Activated CD8-positive, alpha-beta memory T cell treated with anti-CD3 and anti-CD28 coated beads for 1 hour (primary cell): ENCODE data around the gene PYGL.
"Not testable (repeated sequence)": the region's sequence is repeated elsewhere in the genome, so short reads cannot be mapped to it uniquely, and the experiment has no call there.

Experiments
- DNase-seq, 2 donors: peaks; one replicate each; pipeline ENCODE4 v3.0.0-alpha.2; 2020; ENCODE audit warnings: low read depth in 1 of 2; ENCODE audit errors: extremely low read depth in 1 of 2

Gene PYGL

GRCh38 chr14:50955373-50956043 lies 11.2 kb upstream of the PYGL start:
- no peak for DNase-seq

DNA sequence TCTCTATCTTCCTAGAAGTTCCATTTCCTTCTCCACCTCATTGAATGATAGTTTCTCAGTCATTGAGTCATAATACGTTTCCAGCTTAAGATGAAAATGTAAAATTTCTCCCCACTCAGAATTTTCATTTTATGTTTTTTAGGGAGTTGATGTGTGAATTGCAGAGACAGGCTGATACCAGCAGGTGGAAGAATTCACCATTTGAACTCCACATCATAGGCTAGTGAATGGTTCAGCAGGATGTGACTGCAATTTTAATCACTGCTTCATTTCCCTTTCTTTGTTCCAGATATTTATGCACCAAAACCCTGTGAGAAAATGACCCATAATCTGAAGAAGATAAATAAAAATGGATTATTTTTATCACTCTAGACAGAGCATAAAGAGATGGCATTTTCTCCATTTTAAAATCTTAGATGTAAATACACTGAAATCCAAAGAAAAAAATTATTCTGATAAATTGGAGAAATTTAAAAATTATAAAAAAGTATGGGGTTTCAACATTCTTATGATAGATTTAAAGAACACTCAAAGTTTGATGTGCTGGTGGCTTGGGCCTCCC lies 10.6 kb upstream of the PYGL start:
- DNase-seq: no peak

DNA sequence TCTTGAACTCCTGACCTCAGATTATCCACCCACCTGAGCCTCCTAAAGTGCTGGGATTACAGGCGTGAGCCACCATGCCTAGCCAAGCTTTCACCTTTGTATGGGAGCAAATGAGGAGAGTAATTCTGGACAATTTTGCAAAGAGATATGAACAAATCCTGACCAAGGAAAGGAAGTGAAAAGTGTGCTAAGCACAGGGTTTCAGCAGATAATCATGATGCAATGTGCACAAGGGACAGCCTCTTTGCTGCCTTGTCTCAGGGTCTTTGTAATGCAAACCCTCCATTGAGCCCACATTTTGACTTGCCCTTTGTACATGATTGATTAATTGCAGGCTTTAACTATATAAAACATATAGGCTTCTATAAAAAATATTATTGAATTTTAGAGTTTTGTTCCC lies 9.2 kb upstream of the PYGL start:
- no peak for DNase-seq

DNA sequence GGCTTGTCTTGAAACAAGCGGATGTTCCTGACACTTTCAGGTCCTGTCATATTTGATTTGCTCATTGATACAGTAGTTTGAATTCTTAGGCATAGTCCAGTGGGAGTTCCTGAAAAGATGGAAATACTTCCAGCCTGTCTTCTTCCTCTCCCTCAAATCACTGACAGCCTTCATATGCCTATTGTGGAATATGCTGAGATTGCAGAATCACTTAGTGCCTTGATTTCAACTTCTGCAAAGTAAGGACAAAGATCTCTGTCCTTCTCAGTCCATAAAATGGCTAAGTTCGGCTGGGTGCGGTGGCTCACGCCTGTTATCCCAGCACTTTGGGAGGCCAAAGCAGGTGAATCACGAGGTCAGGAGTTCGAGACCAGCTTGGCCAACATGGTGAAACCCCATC lies 6.7 kb upstream of the PYGL start:
- DNase-seq: no peak

DNA sequence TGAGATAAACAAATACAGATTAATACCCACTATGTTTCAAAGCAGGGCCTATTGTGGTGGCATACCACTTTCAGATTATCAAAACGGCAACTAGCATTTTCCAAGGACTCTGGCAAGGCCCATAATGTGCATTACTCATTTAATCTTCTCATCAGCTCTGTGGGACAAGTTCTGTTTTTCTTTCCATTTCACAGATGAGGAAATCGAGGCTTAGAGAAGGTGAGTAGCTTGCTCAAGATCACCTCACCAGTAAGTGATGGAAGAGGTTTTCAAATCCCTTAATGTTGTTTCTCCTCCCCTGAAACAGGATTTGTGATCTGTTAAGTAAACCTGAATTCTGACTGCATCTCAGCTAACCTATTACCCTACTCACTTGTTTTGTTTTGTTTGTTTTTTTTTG lies 3.9 kb upstream of the PYGL start:
- no peak for DNase-seq

DNA sequence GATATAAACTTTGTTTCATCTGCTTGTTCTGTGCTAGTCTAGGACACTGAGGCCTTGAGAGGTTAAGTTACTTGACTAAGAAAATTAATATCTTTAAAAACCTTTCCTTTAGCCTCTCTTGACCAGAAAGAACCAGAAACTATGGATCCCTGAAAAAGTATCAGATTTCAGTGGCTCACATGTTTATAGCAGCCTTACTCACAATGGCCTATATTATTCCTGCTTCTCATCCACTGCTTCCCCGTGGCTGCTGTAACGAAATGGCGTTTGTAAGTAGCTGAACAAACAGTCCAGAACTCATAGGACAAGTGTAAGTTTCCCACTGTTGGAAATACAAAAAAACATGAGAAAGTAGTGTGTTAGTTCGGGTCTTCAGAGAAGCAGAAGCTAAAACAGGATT lies 3.2 kb upstream of the PYGL start:
- DNase-seq: no peak

- no peak for DNase-seq
Measured at GRCh38 chr14:50946234-50946935, 2.1 kb upstream of the PYGL start.

- no peak for DNase-seq
Measured at GRCh38 chr14:50944647-50945413, 547 bp upstream of the PYGL start.

GRCh38 chr14:50943261-50943942 lies 881 bp downstream of the PYGL start:
- no peak for DNase-seq

GRCh38 chr14:50941638-50942037 lies 2.6 kb downstream of the PYGL start:
- DNase-seq: not testable (repeated sequence)

DNA sequence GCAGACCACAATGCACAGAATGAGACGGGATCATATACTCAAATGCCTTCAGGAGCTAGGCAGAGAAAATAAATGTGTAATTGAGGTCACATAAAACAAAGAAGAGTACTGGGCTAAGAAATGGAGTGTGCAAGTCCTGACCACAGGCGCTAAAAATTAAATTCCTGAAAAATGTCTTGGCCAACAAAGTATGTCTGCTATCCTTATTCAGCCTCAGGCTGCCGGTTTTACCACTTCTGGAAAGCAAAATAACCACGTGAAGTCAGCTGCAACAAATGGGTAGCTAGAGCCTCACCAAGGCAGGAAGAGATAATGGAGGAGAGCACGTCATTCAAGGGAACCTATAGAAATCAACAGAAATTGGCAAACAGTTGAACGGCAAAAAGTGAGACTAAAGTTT lies 3.1 kb downstream of the PYGL start:
- no peak for DNase-seq

GRCh38 chr14:50937800-50938199 lies 6.5 kb downstream of the PYGL start:
- no peak for DNase-seq

DNA sequence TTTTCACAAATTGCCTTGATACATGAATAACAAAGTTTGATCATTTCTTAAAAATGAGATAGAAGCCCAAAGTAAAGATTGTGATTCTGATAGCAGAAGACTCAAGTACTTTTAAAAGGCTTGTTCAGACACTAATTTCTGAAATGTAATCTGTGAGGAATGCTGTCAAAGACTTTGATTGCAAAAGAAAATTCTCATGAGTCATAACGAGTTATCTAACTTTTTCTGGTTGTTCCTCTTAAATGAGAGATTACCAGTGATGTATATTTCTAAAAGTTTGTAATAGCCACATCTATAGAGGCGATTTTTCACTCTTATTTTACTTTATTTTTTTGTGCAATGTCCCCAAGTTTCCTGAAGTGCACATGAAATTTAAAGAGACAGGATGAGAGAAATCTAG lies 7.0 kb downstream of the PYGL start:
- DNase-seq: no peak

DNA sequence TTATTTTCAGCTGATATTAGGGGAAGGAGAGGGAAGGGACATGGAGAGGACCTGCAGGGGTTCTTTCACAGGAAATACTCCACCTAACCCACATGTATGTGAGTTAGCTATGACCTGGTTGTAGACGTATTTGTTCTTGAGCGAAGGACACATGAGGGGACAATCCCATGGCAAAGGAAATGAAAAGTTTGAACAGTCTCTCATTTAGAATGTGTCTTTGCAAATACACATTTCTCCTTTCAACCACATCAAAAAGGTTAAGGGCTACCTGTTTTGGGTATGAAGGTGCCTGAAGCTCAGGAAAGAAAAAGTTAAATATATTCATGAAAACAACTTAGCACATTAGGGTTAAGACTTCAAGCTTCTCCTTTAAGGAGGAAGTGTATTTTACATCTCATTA lies 7.4 kb downstream of the PYGL start:
- DNase-seq: no peak

- no peak for DNase-seq
Measured at GRCh38 chr14:50936016-50936340, 8.3 kb downstream of the PYGL start.

- DNase-seq: no peak
Measured at GRCh38 chr14:50935126-50936015, 8.9 kb downstream of the PYGL start.

GRCh38 chr14:50932592-50933495 lies 11.4 kb downstream of the PYGL start:
- no peak for DNase-seq

GRCh38 chr14:50932156-50932555 lies 12.1 kb downstream of the PYGL start:
- DNase-seq: no peak

GRCh38 chr14:50931559-50931958 lies 12.7 kb downstream of the PYGL start:
- no peak for DNase-seq
